Fibroblast of skin of back (primary cell): Measurements from ENCODE around the gene ARID1B.

ENCODE experiments used
- DNase-seq: peaks from one replicate; pipeline ENCODE4 v3.0.0-alpha.2; 2013

The ARID1B gene

DNA sequence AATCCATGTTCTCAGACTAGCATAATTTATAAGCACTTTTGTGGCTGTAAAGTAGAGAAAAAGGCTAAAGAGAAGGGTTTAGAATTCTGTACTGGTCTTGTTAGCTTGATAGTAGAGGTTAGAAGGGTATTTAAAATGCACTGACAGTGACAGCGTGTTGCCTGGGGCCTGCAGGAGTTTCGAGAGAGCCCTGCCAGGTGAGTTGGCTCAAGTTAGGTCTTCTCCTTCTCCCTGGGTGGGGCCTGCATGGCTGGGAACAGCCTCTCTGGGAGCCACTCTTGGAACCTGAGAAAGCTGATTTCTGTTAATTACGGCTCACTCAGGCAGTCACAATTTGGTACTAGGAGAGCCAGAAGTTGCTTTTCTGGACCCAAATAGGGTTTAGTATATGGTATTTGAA, 103.7 kb downstream of the ARID1B start:
- no peak for DNase-seq

DNA sequence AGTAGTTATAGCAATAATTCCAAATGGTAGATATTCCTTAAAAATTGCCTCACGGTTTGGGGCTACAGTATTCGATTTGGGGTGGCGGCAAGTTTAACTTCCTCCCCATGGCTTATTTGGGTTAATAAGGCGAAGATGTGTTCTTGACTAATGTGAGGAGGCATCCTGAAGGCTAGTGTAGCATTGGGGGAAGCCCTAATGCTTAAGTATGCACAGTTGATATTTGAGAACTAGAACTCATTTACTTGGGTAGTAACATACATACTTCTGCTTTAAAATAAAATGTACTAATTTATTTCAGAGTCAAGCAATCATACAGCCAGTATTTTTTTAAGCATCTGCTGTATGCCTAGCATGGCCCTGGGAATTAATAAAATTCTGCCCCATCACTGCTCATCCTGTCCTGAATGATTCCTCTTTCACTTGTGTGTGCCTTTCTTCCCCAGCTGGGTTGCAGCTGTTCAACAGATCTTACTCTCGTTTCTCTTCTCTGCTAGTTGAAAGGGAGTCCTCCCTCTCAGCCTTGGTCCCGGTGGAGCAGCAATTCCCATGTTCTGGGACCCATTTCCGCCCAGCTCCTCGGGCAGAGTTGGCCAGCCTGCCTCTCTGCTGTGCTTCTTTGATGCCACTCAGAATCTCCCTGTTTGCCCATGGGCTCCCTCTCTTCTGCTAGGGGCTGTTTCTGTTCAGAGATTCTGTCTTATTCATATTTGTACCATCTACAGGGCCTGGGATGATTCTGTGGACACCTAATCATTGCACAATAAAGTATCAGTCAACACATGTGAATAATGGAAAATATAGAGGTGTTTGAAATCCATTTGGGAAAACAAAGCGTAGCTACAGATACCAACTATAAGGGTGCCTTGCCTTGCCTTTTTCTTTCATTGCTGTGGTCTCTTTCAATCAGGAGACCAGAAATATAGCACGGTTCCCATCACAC, 104.8 kb downstream of the ARID1B start:
- no peak for DNase-seq

DNA sequence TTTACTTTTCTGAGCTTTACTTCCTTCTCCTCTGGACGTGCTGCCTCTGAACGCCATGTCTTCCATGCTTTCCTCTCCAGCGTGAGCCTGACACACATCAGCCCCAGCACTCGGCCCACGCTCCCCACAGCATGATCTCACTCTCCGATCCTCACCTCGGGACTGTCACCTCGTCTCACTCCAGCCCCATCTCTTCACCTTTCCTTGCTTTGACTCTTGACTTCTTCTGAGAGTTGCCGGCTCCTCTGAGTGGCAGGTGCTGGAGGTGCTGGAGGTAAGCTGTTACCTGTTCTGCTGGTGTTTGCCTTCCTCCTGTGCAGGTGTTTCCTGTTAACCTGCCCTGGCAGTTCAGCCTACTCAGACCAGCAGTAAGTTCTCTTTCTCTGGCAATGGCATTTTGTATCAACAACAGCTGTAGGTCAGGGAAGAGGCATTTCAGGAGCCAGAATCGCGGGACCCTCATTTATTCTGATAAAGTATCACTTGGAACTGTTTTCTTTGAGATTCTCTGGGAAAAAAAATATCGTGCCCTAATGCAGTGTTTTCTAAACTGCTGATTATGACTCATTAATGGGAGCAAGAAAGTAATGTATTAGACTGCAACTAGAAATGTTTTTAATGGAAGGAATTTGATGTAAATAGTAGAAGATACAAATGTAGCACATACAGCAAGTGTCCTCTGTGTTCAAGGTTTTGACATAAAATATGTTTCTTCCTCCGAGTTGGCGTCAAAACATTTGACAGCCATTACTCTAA, 106.5 kb downstream of the ARID1B start:
- no peak for DNase-seq

DNA sequence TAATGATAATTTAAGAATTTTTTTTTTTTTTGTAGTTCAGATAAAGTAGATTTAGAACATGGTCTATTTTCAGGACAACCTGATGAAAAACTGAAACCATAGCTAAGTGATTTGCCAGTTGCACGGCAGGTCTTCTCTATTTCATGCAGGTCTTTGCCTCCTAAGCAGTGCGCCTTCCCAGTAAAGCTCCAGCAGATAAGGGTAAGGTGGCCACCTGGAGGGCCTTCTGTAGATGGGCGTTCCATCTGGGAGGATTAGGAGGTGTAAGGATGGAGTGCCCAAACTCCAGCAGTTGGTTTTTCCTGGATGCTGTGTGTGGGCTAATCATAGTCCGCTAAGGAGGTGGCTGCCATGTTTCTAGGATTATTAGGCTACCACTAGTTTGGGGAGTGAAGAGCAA, 107.1 kb downstream of the ARID1B start:
- DNase-seq: no peak

DNA sequence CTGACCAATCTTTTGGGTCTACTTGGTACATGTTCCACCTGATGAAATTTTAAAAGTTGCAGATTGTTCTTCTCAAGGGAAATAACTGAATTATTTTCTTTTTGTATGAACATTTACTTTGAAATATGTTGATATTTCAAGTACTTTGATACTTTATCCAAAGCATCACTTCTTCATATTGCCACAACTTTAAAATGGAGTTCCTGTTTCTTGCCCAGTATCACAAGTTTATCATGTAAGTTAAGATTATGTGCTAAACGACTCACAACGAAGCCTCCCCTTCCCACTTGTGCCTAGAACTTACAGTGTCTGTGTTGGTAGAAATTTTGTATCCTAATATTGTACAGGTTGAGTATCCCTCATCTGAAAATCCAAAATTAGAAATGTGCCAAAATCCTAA, 108.4 kb downstream of the ARID1B start:
- DNase-seq: no peak

DNA sequence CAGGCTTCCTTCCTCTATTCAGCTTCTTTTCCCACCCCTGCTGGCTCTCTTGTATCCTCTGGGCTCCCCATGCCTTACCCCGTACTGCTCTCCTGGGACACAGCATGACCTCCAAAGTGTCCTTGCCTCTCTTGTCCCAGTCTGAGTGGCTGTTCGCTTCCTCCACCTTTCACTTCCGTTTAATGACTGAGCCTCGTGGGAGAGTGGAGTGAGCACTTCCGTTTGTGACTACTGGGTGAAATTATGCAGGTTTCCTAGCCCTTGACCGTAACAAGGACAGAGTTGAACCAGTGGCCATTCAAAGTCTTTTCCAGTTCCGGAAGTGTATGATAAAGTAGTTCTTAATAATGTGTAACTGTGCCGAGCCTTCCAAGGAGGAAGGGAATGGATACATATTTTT, 109.2 kb downstream of the ARID1B start:
- DNase-seq: no peak

DNA sequence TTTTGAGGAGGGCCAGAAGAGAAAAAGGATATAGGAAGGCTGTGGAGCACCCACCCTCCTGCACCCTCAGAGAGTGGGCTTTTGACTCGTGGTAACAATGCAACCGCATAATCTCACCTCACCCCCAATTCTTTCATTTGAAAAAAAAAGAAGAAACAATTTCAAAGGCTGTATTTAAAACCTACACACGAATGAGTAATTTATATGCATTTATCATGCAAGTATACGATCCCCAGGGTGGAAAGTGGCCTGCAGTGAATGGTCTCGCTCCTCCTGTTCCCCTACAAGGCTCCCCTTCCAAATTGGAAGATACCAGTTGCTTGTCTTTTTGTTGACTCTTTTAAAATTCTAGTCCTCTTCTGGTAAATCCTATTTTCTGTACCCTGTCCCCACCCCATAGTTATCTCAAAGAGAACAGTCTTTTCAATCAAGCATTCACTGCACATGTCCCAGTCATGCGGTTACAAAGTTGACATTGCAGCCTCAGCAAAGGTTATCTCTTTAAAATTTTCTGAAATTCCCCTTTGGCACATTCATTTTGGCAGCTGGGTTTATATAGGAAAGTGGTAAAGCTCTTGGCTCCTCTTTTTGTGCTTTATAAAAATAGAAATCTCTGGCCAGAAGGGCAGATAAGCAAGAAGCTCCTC, 110.6 kb downstream of the ARID1B start:
- DNase-seq: no peak

DNA sequence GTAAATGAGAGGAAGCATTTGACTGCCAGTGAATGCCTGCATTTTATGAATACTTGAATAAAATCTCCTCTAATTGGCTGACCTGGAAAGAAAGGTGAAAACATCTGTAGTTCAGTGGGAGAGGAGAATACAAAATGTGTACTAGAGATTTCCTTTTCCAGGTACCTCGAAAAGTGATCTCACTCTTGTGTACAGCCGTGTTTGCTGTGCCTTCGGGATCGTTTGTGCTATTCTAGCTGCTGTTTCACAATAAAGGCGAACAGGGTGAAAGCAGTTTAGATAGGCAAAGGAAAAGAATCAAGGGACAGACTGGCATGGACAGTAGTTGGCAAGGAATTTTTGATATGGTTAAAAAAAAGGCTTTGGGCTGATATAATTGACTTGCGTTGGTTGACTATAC, 112.3 kb downstream of the ARID1B start:
- no peak for DNase-seq

DNA sequence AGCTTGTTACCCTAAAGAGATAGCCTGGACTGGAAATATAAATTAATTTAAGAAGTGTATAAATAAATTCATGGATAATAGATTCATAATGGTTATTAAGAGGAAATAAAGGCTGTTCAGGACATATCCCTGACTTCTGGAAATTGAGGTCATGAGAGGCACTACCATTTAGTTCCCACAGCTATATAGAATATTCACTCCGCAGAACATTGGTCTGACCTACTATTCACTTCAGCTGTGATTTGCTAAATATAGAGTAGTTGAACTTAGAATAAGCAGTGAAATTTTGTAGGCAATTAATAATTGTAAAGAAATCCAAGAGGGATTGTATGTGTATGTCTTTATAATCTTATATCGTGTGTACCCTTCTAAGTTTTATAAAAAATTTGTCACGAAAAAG, 112.8 kb downstream of the ARID1B start:
- no peak for DNase-seq

DNA sequence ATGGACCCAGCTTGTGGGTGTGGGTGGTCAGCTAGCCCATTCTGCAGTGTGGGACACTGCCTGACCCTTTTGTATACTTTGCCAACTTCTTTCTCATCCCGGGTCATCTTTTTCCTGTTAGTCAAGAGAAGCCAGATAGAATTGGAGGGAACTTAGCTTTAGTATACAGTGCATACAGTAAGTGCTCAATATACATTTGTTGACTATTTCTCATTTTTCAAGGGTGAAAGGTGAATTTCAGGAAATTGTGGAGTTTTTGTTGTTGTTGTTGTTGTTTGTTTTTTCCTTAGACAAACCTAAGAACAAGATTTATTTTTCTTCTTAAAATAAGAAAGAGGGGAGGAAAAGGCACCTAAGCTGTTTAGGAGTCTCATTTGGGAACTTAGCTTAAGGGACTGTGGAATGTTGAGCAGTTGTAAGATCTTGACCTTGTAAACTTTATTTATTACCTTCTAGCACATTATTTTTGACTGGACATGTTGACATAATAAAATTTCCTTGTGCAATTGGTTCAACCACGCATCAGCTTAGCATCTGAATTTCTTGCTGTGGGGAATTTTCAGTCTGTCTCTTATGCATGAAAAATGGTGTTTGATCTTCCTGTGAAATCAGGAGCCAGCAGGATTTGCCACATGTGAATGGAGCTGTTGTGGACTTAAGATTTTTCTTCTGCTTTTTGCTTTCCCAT, 113.6 kb downstream of the ARID1B start:
- DNase-seq: no peak

DNA sequence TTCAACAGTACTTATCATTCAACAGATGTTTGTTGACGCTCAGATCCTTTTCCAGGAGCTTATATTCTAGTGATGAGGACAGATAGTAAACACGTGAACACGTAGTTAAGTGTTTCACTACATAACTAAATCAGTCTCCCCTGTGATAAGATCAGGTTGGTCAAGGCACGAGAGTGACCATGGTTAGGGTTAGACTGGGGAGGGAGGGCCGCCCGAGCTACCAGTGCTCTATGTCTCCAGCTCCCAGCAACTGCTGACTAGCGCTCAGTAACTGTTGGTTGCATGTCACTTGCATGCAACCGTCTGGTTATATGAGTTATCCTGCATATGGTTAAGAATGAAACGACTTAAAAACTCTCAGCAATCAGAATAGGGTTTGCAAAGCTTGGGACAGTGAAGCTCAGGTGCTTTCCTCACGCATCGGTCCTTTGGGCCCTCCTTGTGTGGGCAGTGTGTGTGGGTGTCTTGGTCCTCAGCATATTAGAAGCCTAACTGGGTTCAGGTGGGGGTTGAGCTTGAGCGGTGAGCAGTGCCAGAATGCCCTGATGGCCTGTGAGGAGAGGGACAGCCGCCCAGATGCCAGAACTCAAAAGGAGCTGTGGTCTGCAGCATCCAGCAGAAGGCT, 120.8 kb downstream of the ARID1B start:
- DNase-seq: no peak

DNA sequence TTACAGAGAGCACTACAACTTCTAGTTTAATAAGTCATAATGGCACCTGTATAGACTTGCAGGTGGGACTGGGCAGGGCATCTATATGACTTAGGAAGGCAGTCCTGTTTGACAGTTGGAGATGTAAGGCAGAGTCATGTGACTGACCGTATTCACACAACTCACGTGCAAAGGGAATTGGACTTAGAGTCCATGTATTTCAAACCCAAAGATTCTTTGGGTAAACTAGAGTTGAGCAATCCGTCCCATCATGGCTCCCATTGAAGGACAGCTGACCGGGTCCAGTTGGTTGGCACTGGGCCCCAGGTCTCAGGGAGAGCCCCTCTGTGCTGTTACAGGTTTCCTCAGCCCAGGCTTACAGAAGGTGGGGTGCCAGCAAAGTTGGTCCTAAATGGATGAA, 121.9 kb downstream of the ARID1B start:
- DNase-seq: no peak

DNA sequence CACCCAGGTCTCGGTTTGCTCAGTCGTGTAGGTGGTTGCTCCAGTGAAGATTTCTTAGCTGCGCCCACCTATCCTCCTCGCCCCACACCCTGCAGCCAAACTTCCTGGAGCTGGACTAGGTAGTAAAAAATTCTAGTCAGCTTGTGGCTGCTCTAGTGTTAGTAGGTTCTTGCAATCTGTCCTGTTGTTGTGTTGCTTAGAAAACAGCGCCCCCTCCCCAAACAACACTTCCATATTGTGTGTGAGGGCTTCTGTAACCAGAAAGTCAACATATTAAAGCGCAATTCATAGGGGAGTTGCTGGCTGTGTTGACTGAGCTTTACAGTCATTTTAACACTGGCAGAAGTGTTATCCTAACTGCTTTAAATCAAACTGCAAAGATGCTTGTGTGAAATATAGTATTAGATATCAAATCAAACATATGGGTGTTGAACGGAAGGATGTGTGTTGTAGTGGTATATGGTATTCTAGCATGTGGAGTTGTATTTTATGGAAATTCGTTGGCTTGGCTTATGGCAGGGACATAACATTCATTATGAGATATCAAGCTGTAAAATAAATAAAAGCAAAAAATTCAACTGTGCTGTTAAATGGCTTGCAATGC, 122.5 kb downstream of the ARID1B start:
- DNase-seq: no peak

DNA sequence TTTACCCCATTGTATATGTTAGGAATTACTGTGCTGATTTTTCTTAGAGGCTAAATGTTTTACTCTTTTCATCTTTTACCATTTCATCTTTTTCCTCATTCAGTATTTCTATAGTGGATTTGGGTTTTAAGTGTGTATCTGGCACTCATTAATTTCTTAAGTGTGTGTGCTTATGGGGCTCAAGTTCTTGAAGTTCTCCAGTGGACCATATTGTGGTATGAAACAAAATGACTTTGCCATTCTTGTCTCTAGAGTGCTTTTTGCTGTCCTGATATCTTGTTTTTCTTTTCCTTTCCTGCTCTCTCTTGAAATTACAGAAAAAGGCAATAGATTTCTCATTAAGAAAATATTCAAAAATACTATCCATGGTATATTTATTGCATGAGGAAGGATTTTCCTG, 123.1 kb downstream of the ARID1B start:
- no peak for DNase-seq

DNA sequence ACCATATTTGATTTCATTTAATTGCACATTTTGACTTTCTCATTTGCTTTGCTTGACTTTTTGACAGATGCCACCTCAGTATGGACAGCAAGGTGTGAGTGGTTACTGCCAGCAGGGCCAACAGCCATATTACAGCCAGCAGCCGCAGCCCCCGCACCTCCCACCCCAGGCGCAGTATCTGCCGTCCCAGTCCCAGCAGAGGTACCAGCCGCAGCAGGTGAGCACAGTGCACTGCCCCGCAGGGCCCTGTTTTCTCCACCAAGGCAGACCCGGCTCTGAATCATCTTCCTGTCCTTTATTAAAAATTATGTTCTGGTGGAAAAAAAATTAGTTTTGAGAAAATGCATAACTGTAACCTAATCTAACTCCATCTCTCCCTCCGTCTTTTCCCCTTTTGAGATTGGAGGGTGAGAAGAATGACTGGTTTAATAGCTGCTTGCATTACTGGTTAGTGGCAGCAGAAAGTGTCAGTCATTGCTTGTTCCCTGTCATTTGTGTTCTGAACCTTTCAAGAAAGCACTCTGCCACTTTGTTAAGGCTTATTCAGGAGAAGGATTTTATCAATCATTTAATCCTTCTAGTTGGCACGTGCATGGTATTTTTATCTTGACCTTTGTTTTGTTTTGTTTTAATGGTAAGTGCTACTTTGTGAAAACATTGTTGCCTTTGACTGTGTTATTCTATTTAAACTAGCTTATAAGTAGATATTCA, 124.3 kb downstream of the ARID1B start:
- DNase-seq: no peak

DNA sequence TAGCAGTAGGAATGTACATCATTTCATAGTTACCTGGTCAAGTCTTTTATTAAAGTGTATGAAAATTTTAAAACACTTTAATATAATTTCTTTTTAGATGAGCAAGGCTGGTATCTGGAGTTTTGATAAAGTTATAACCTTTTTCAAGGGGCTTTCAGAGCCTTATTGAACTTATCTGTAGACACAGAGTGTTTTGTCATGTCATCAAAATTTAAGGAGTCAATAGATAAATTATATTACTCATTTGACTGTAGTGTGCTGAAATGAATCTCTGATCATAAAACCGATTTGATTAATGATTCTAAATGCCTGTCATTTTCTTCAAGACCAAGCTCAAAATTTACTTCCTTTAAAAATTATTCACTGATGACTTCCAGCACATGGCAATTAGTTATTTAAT, 125.6 kb downstream of the ARID1B start:
- no peak for DNase-seq

DNA sequence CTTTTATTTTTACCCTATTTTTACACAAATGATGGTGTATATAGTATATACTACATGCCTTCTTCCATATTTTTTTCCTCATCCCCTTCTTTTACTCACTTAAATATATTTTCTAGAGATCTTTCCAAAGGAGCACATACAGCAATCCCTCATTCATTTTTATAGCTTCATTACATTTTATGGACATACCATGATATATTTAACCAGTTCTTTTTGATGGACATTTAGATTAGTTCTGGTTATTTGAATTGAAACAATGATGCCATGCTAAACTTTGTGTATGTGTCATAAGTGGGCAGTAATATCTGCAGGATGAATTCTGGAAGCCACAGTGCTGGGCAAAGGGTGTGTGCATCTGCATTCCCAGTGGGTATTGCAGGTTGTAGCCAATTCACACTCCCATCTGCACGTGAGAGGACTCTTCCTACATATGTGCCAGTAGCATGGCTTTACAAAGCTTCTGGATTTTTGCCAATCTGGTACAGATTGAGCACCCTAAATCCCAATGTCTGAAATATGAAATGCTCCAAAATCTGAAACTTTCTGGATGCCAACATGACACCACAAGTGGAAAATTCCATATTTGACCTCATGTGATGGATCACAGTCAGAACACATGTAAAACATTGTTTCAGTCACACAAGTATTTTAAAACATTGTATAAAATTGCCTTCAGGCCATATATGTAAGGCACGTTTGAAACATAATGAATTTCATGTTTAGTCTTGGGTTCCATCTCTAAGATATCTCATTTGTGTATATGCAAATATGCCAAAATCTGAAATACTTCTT, 127.2 kb downstream of the ARID1B start:
- DNase-seq: no peak

DNA sequence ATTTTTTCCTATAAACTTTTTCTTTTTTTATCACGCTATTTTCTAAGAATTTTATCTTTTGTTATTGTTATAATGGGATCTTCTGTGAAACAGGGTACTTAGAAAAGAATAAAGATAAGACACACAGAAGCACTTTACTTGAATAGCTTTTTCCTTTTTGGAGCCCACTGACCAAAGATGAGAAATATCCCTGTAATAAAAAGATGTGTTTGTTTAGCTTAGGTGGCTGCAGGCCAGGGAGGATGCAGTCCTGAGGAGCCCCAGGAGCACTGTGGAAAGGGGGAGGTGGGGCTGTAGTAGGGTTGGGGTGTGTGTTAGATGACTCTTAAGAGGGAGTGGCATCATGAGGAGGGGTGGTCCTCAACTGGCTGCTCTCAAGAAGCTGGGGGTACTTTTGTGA, 128.6 kb downstream of the ARID1B start:
- no peak for DNase-seq

DNA sequence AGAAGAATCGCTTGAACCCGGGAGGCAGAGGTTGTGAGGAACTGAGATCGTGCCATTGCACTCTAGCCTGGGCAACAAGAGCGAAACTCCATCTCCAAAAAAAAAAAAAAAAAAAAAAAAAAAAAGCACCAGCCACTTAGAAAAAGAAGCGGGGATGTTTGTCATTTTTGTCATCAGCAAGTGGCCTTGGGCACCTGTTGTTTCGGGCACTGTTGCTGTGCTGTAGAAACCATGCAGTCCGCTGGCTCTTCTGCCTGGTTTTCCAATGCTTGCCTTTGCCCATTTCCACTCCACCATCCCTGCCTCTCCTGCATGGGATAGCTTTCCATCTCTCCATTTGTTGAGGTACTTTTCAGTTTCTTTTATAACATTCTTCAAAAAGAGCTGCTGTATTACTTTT, 129.3 kb downstream of the ARID1B start:
- DNase-seq: no peak
